GM12872 (cell line): ENCODE data around the gene ST8SIA5.

ENCODE experiments used
- TF ChIP-seq, protein P1 (sequence below): IDR thresholded peaks from 3 replicates; pipeline ENCODE4 v1.5.1; 2011; ENCODE audit warnings: low read depth, mild to moderate bottlenecking, low read length, moderate library complexity; ENCODE audit not compliant: insufficient read depth

The ST8SIA5 gene

DNA sequence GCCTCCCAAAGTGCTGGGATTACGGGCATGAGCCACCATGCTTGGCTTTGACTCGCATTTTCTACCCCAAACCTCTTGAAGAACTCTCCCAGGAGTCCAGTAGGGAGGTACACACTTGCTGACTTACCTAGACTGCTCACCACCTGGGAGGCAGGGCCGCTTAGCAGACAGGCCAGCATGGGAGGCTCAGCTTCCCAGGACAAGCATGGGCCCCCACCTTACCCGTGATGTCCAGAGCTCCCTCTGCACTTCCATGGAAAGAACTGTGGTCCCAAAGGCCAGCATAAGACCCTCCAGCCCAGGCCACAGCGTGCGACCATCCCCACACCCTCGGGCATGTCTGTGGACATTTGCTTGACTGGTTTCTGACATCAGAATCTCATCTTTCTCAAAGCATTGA is 36.8 kb downstream of the ST8SIA5 start:
- TF ChIP-seq, protein P1, sequence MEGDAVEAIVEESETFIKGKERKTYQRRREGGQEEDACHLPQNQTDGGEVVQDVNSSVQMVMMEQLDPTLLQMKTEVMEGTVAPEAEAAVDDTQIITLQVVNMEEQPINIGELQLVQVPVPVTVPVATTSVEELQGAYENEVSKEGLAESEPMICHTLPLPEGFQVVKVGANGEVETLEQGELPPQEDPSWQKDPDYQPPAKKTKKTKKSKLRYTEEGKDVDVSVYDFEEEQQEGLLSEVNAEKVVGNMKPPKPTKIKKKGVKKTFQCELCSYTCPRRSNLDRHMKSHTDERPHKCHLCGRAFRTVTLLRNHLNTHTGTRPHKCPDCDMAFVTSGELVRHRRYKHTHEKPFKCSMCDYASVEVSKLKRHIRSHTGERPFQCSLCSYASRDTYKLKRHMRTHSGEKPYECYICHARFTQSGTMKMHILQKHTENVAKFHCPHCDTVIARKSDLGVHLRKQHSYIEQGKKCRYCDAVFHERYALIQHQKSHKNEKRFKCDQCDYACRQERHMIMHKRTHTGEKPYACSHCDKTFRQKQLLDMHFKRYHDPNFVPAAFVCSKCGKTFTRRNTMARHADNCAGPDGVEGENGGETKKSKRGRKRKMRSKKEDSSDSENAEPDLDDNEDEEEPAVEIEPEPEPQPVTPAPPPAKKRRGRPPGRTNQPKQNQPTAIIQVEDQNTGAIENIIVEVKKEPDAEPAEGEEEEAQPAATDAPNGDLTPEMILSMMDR = no peak

GRCh38 chr18:46719388-46719787 is 37.5 kb downstream of the ST8SIA5 start:
- TF ChIP-seq, protein P1 = no peak

DNA sequence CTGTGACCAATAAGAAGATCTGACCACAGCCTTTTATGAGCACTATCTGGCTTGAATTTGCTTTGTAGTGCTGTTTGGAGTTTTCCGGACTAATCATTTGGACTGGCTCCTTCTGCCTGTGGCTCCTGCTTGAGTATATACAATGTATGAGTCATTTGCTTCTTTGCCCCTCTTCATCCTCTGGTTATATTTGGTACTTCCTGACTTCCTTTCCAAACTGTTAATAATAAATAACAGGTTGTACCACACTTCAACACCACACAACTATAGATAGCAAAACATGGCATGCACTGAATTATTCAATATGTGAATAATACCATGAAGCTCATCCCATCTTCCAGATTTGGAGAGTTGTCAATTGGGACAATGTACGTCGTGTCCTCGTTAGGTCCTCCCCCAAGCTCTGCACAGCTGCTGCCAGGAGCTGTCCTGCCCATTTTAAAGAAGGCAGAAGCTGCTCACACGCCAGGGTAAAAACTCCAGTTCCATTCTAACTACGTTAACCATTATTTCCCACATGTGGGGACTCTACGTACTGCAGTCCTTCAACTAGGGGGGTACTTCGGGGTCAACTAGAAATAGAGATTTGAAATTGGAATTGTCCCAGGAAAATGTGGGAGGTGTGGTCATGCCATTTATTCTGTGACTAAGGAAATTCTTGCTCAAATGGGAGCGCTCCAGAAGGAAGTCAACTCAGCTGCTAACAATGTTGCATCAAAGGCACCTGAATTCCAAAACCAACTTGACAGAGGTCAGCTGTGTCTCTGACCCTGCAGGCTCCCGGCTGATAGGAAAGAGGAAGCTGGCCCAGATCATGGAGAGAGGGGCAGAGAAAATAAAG is 38.1 kb downstream of the ST8SIA5 start:
- TF ChIP-seq, protein P1 = no peak

- TF ChIP-seq, protein P1 = no peak
Observed at GRCh38 chr18:46716827-46717226, 40.0 kb downstream of the ST8SIA5 start.

- TF ChIP-seq, protein P1 = no peak
Observed at GRCh38 chr18:46716336-46716735, 40.5 kb downstream of the ST8SIA5 start.

- TF ChIP-seq, protein P1 = 0 out of 3 replicates have a peak, but pooled peaks have one; percentile 16
Observed at GRCh38 chr18:46715062-46715461, 41.8 kb downstream of the ST8SIA5 start.

GRCh38 chr18:46712406-46712805 is 44.4 kb downstream of the ST8SIA5 start:
- TF ChIP-seq, protein P1 = no peak
